Measurements from ENCODE around the gene TYROBP.

GRCh38 chr19:35901055-35901644 lies 6.9 kb downstream of the TYROBP start:
- no peak for TF ChIP-seq CTCF (IDR thresholded peaks at IDR 0.05; ENCODE audit: borderline replicate concordance, extremely low read depth, low read length, poor library complexity, severe bottlenecking)
- TF ChIP-seq EZH2 (IDR thresholded peaks at IDR 0.05; ENCODE audit: borderline replicate concordance, low read depth, low read length, severe bottlenecking) = no peak
